Measurements from ENCODE around the gene CEP350. TPM values are rescaled to one million over a fixed set of nuclear protein-coding genes. Genes with fewer than 3 reads are reported as not detected.
A peak's percentile ranks its signal among the peaks of the same experiment; 100 is the strongest.
"Not testable (repeated sequence)": the region's sequence is repeated elsewhere in the genome, so short reads cannot be mapped to it uniquely, and the experiment has no call there.

CEP350 gene
- total and polyA plus RNA-seq, 12 donors = 4.1 to 71.4 (median 42.4) TPM

DNA sequence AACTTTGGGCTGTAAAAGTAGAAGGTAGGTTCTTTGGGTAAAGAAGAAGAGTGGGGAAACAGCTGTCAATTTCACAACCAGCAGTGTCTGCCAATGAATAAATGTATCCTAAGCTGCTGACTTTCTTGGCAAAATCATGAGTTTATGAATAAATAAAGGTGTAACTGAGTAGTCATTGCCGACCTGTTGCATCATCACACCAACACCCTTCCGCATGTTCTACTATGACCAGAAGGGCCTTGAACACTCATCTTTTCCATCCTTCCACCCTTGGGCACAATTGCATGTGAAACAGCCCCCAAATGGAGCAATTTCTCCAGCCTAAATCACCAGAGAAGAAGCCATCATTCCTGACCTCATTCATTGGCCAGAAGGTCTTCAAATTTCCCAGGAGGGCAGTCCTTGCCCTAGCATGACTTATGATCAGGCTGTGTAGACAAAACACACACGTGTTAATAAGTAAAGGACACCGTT lies 168.9 kb downstream of the CEP350 start:
- intact Hi-C loops (cut with DNase I) = no loop called here
- no peaks in the 10 kb centered on the region for H3K9me3 ChIP-seq (replicated peaks in 1 of 3)
- H3K27ac ChIP-seq = no peak overlapping the region
- H3K4me1 ChIP-seq (replicated peaks in 1 of 2) = no peaks in the 10 kb centered on the region
- H3K4me3 ChIP-seq = no peak overlapping the region
- DNase-seq = no peak
- TF ChIP-seq, protein P1, sequence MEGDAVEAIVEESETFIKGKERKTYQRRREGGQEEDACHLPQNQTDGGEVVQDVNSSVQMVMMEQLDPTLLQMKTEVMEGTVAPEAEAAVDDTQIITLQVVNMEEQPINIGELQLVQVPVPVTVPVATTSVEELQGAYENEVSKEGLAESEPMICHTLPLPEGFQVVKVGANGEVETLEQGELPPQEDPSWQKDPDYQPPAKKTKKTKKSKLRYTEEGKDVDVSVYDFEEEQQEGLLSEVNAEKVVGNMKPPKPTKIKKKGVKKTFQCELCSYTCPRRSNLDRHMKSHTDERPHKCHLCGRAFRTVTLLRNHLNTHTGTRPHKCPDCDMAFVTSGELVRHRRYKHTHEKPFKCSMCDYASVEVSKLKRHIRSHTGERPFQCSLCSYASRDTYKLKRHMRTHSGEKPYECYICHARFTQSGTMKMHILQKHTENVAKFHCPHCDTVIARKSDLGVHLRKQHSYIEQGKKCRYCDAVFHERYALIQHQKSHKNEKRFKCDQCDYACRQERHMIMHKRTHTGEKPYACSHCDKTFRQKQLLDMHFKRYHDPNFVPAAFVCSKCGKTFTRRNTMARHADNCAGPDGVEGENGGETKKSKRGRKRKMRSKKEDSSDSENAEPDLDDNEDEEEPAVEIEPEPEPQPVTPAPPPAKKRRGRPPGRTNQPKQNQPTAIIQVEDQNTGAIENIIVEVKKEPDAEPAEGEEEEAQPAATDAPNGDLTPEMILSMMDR (IDR thresholded peaks at IDR 0.05) = no peak
- no peak for TF ChIP-seq POLR2A (IDR thresholded peaks at IDR 0.05)
- 77 to 90% (median 82%) methylated on average over 4 of the region's 4 CpGs for WGBS, 4 donors
- H3K36me3 ChIP-seq (replicated peaks in 1 of 2) = no peaks in the 10 kb centered on the region
- no peaks in the 10 kb centered on the region for H3K27me3 ChIP-seq

DNA sequence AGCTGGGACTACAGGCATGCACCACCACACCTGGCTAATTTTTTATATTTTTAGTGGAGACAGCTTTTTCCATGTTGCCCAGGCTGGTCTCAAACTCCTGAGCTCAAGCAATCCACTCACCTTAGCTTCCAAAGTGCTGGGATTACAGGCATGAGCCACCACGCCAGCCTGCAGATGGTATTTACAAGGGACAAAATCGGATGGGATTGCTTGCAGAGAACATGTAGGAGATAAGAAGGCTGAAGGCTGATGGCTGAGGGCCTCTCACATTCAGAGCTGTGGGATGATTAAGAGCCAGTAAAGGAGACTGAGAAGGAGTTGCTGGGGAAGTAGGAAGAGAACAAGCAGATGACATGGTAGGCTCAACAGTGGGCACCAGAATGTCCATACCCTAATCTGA lies 176.0 kb downstream of the CEP350 start:
- no peak for TF ChIP-seq POLR2A (IDR thresholded peaks at IDR 0.05)
- TF ChIP-seq, protein P1 (IDR thresholded peaks at IDR 0.05) = no peak
- WGBS, 4 donors = 87 to 95% (median 91%) methylated on average over 2 of the region's 2 CpGs
- Histone ChIP-seq H3K4me1 (replicated peaks in 1 of 2) (no peaks in the 10 kb centered on the region), H3K4me3 (no peak overlapping the region), H3K9me3 (replicated peaks in 1 of 3) (no peaks in the 10 kb centered on the region), H3K27me3 (no peaks in the 10 kb centered on the region), H3K27ac (no peak overlapping the region), H3K36me3 (replicated peaks in 1 of 2) (no peaks in the 10 kb centered on the region)
- intact Hi-C loops (cut with DNase I) = no loop called here
- no peak for DNase-seq

DNA sequence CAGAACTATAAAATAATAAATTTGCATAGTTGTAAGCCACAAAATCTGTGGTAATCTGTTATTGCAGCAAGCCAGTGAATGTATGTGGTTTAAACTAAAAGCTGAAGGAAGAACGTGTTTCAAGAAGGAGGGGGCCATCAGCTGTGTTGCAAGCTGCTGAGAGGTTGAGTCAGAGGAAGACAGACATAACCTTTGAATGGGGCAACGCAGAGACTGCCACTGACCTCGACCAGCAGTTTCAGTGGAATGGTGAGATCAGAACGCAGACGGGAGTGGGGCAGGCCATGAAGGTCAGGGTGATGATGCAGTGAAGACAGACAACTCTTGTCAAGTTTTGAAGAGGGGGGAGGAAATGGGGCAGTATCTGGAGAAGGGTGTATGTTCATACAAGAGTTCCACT lies 176.9 kb downstream of the CEP350 start:
- no peaks in the 10 kb centered on the region for H3K27me3 ChIP-seq
- no peaks in the 10 kb centered on the region for H3K9me3 ChIP-seq (replicated peaks in 1 of 3)
- no peak overlapping the region for H3K4me3 ChIP-seq
- TF ChIP-seq, protein P1 (IDR thresholded peaks at IDR 0.05) = no peak
- TF ChIP-seq POLR2A (IDR thresholded peaks at IDR 0.05) = no peak
- DNase-seq = peak; percentile 44 to 84 (median 73)
- intact Hi-C loops (cut with DNase I) = no loop called here
- peak overlapping the region in 1 of 5 donors; percentile 36 for H3K27ac ChIP-seq
- 19 to 28% (median 27%) methylated on average over 5 of the region's 5 CpGs for WGBS, 4 donors
- H3K4me1 ChIP-seq (replicated peaks in 1 of 2) = no peaks in the 10 kb centered on the region
- no peaks in the 10 kb centered on the region for H3K36me3 ChIP-seq (replicated peaks in 1 of 2)

DNA sequence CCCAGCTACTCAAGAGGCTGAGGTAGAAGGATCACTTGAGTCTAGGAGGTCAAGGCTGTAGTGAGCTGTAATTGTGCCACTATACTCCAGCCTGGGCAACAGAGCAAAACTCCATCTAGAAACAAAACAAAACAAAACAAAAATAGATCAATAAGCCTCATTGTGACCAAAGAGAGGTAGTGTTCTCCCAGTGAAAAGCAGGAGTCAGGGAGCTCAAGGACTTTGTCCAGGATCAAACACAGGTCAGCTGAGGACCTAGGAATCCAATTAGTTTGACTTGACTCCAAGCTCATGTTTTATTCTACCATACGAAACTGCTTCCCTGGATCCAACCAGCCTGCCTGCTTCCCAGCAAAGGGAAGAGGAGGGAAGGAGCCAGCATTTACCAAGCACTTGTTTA lies 178.6 kb downstream of the CEP350 start:
- no peaks in the 10 kb centered on the region for H3K9me3 ChIP-seq (replicated peaks in 1 of 3)
- no peak overlapping the region for H3K27ac ChIP-seq
- no peaks in the 10 kb centered on the region for H3K36me3 ChIP-seq (replicated peaks in 1 of 2)
- H3K4me3 ChIP-seq = no peak overlapping the region
- no peaks in the 10 kb centered on the region for H3K4me1 ChIP-seq (replicated peaks in 1 of 2)
- intact Hi-C loops (cut with DNase I) = no loop called here
- no peak for DNase-seq
- no peaks in the 10 kb centered on the region for H3K27me3 ChIP-seq
- TF ChIP-seq, protein P1 (IDR thresholded peaks at IDR 0.05) = no peak
- TF ChIP-seq POLR2A (IDR thresholded peaks at IDR 0.05) = no peak
- 0 to 44% (median 41%) methylated on average over 1 of the region's 1 CpG for WGBS, 4 donors

DNA sequence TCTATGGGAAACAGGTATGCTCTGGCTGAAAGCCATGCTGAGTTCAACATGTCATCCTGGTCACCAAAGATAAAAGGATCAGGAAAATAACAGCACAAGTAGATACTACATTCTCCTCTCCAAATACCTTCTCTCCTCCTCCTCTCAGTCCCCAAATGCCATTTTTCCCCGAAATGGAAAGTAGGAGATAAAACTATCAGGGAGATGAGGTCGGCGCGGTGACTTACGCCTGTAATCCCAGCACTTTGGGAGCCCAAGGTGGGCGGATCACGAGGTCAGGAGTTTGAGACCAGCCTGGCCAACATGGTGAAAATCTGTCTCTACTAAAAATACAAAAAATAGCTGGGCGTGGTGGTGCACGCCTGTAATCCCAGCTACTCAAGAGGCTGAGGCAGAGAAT lies 179.1 kb downstream of the CEP350 start:
- intact Hi-C loops (cut with DNase I); H3K4me1 ChIP-seq (replicated peaks in 1 of 2): not testable (repeated sequence)

More for the DNA sequence above, 179.1 kb downstream of the CEP350 start:
- not testable (repeated sequence) for H3K27ac ChIP-seq; H3K9me3 ChIP-seq (replicated peaks in 1 of 3); H3K27me3 ChIP-seq; DNase-seq; H3K36me3 ChIP-seq (replicated peaks in 1 of 2); H3K4me3 ChIP-seq
- 82 to 90% (median 88%) methylated on average over 9 of the region's 9 CpGs for WGBS, 4 donors

Measured in adrenal gland (tissue), 12 donors.